ENCODE results near the gene COPA. TPM values are rescaled to one million over a fixed set of nuclear protein-coding genes. Genes with fewer than 3 reads are reported as not detected.

COPA gene
- total RNA-seq, 1 experiment from 2014 or later = 118 TPM

DNA sequence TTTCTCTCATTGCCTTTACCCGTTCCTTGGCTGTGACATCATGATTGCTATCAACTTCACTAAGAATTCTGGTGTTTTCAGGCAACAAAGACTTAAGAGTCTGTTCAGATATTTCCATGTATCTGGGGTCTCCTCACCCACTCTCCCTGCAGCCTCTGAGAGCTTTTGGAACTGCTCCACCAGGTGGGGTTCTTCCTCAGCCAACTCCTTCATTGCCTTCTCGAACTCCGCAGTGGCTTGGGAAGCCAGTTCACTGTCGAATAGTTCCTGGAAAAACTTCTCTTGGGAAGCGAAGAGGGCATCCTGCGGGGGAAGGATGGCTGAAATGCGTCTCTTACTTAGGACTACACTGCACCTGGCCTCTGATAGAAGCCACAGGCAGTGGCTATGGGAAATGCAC is 60.2 kb downstream of the COPA start:
- Histone ChIP-seq H2BK120ac (ENCODE audit: low read depth, low read length, poor library complexity, severe bottlenecking) (no peak overlapping the region), H3K56ac (ENCODE audit: insufficient read length, low read depth, low read length) (no peak overlapping the region), H4K5ac (ENCODE audit: insufficient read length, low read depth, low read length) (no peak overlapping the region), H3K4me1 (ENCODE audit: insufficient read depth, low read length) (0 out of 2 replicates have a peak, but pooled peaks cover 2% of the 10 kb centered on the region), H3K79me2 (ENCODE audit: insufficient read depth, low read length) (peaks cover 5% of the 10 kb centered on the region; the same call in 1 of the 2 replicates), H2BK20ac (ENCODE audit: low read depth, low read length, poor library complexity, severe bottlenecking) (no peak overlapping the region), H2AK5ac (ENCODE audit: insufficient read length, low read length) (no peak overlapping the region), H3K79me1 (ENCODE audit: insufficient read depth, low read depth, low read length, poor library complexity, severe bottlenecking) (no peaks in the 10 kb centered on the region), H2BK15ac (ENCODE audit: low read depth, low read length) (no peak overlapping the region), H3K14ac (ENCODE audit: insufficient read depth, low read length) (no peak overlapping the region), H3K9me3 (ENCODE audit: control insufficient read depth, low read depth, low read length) (no peaks in the 10 kb centered on the region), H3K27ac (ENCODE audit: insufficient read length, low read depth, low read length) (no peak overlapping the region), H3K23me2 (ENCODE audit: insufficient read length, low read depth, low read length, poor library complexity, severe bottlenecking) (peaks cover 4% of the 10 kb centered on the region), H4K91ac (ENCODE audit: insufficient read length, low read depth, low read length) (no peak overlapping the region), H3K4me2 (ENCODE audit: insufficient read depth, insufficient read length, low read length) (no peak overlapping the region), H3K18ac (ENCODE audit: insufficient read length, low read depth, low read length) (no peak overlapping the region), H3K27me3 (ENCODE audit: insufficient read depth, low read length) (no peaks in the 10 kb centered on the region), H3K4ac (ENCODE audit: low read depth, low read length) (no peak overlapping the region), H3T11ph (ENCODE audit: low read length) (no peak overlapping the region), H3K23ac (ENCODE audit: insufficient read length, low read depth, low read length) (no peak overlapping the region), H4K8ac (replicated peaks; ENCODE audit: insufficient read length, low read depth, low read length) (no peak overlapping the region), H3K9ac (ENCODE audit: extremely low read depth, insufficient read length, low read length) (no peak overlapping the region), H2AFZ (ENCODE audit: low read length) (no peak overlapping the region), H2BK12ac (ENCODE audit: insufficient read length, low read depth, low read length) (no peak overlapping the region), H2BK5ac (ENCODE audit: insufficient read length, low read length) (no peak overlapping the region), H4K20me1 (ENCODE audit: control insufficient read depth, insufficient read depth, insufficient read length) (no peaks in the 10 kb centered on the region)
- TF ChIP-seq, protein P1, sequence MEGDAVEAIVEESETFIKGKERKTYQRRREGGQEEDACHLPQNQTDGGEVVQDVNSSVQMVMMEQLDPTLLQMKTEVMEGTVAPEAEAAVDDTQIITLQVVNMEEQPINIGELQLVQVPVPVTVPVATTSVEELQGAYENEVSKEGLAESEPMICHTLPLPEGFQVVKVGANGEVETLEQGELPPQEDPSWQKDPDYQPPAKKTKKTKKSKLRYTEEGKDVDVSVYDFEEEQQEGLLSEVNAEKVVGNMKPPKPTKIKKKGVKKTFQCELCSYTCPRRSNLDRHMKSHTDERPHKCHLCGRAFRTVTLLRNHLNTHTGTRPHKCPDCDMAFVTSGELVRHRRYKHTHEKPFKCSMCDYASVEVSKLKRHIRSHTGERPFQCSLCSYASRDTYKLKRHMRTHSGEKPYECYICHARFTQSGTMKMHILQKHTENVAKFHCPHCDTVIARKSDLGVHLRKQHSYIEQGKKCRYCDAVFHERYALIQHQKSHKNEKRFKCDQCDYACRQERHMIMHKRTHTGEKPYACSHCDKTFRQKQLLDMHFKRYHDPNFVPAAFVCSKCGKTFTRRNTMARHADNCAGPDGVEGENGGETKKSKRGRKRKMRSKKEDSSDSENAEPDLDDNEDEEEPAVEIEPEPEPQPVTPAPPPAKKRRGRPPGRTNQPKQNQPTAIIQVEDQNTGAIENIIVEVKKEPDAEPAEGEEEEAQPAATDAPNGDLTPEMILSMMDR (conservative IDR thresholded peaks at IDR 0.05) = peak; percentile 47; the same call in 2 of the 3 replicates
- Mint-ChIP-seq H3K27ac (no peak overlapping the region), H3K36me3 (ENCODE audit: insufficient read depth in 1 of 3, low read depth in 3 of 3) (peaks cover 24 to 51% (median 51%) of the 10 kb centered on the region in 3 experiments; a peak in 6 of 7 replicates), H3K4me1 (peaks cover 14 to 16% of the 10 kb centered on the region in 2 experiments), H3K27me3 (ENCODE audit: low read depth) (no peaks in the 10 kb centered on the region), H3K4me3 (no peak overlapping the region; a peak in 1 of 5 replicates), H3K9me3 (no peaks in the 10 kb centered on the region)
- no CpG with 5 or more reads among the region's 7 CpGs for WGBS (ENCODE audit: extremely low coverage, insufficient read length, low lambda C conversion rate)
- no peak for DNase-seq

All from H9 (cell line).